Neural progenitor cell (in vitro differentiated cells): Measurements from ENCODE around the gene TNP1.

ENCODE experiments used
- CTCF ChIP-seq: fragments of 200-600 bp; sonication (generic); IDR thresholded peaks from 2 replicates; pipeline ENCODE4 v1.5.1; 2017; ENCODE audit warnings: antibody characterized with exemption, mild to moderate bottlenecking
- EZH2 ChIP-seq: fragments of 200-600 bp; sonication (generic); IDR thresholded peaks from 2 replicates; pipeline ENCODE4 v1.6.1; 2017; ENCODE audit warnings: antibody characterized with exemption, mild to moderate bottlenecking, moderate library complexity

GRCh38 chr2:216810399-216811160, 49.3 kb downstream of the TNP1 start:
- TF ChIP-seq CTCF (no peak), EZH2 (no peak)
